GM04503 (cell line): ENCODE data around the gene CBFA2T3.

Experiments
- DNase-seq: peaks from one replicate; pipeline ENCODE4 v3.0.0-alpha.2; 2012; ENCODE audit warnings: low read depth

Gene CBFA2T3

DNA sequence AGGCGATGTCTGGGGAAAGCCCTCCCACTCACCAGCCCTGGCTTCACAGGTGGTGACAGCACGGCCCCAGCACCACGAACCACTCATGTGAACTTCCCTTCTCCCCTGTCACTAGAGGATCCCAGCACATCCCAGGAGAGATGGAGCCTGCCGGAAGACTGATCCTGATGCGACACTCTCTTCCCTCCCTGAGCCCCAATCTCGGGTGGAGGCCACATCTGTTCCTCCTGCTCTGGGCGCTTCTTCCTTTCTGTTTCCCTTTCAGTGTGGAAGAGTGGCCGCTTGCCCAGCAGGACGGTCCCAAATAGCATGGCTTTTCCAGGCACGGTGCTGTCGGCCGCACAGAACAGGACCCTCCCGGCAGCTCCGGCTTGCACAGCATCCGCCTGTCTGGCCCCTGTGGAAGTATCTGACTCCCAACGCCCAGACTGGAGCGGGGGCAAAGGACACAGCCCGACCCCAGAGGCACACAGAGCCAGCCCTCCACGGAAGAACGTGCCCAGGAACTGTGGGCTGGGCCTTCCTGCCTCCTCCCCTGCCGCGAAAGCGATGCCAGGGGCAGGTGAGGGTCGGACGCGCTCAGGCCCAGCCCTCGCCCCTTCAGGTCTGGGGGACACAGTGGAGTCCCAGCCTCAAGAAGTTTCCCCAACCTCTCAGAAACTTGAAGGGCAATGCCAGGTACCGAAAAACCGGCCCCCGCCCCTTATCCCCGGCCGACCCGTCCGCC, 37.6 kb downstream of the CBFA2T3 start:
- DNase-seq = no peak

DNA sequence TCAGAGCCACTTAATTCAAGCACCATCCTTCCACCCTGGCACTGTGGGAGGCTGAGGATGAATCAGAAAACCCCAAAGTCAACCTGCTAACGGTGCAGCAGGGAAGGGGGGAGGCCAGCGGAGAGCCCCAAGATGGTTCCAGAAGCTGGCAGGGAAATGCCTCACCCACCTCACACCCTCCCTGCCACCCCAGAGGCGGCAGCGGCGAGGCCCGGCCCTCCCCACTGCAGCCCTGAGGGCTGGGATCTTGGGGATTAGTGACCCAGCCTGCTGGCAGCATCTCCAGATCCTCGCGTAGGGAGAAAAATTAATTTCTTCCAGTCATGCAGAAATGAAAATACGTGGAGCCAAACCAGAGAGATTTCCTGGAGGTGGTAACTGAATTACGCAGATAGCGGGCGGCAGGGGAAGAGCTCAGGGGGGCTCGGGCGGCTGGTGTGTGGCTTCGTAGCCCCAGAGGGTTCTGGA, 38.2 kb downstream of the CBFA2T3 start:
- DNase-seq = no peak

DNA sequence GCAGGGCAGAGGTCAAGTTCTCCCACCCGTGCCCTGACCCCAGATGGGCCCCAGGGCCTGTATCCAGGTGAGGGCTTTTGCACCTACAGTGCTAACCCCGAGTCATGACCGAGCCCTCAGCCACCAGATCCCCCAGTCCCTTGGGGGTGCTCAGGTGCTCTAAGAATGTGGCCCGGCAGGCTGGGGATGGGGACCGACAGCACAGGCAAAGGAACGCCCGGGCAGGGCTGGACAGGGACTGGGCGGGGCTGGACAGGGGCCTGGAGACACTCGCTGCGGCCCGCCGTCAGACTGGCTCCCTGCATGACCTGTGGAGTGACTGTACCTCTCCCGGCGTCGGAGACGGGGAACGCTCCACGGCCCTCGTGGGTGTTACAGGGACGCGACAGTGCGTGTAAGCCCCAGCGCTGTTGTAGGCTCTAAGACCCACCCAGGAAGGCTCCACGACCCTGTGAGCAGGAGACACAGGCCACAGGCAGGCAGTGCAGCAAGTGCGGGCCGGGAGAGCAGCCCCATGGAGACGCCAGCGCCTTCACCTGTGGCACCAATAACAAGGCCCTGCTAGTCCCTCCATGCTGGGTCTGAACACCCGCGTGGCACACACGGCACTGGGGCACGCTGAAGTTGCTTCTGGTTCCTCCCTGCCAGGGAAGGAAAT, 38.8 kb downstream of the CBFA2T3 start:
- no peak for DNase-seq

DNA sequence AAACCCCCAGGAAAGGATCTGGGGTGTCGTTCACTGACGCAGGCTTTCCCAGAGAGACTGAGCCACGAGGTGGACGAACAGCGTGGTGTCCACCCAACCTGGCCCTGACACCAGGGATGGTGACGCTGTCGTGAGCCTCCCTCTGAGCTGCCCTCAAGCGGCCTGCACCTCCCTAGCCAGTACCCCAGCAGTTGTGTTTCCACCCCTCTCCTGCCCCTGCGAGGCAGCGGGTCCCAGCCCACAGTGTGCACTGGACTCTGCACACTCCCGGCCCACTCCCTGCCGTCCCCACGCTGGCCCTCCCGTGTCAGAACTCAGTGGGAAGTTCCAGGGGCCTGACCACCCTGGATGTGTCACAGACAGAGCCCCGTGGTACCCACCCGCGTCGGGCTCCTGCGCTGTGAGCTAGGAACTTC, 39.8 kb downstream of the CBFA2T3 start:
- no peak for DNase-seq

DNA sequence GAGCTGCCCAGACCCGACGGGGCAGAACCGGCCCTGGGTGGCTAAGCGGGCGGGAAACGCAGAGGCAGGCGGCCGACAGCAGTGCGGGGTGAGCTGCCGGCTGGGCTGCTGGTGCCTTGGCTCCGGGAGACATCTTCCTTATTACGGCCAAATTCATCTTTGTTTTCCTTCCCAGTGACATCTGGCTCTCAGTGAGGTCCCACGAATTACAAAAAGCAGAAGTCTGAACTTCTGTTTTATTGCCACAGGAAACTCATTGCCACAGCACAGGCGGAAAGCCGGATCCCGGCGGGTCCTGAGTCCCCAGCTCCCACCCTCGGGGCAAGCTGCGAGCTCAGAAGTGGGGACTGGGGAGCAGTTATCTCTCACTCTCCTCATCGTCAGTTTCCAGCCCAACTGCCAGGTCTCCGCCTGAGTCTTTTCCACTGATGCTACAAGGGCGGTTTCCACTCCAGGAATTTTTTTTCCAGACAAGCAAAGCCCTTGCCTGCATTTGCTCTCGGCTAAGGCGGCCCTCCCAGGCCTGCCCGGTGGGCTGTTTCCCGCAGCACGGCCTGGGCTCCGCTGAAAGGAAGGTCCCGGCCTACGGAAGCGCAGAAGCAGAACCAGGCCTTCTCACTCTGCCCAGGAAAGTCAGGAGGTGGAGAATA, 40.3 kb downstream of the CBFA2T3 start:
- no peak for DNase-seq

DNA sequence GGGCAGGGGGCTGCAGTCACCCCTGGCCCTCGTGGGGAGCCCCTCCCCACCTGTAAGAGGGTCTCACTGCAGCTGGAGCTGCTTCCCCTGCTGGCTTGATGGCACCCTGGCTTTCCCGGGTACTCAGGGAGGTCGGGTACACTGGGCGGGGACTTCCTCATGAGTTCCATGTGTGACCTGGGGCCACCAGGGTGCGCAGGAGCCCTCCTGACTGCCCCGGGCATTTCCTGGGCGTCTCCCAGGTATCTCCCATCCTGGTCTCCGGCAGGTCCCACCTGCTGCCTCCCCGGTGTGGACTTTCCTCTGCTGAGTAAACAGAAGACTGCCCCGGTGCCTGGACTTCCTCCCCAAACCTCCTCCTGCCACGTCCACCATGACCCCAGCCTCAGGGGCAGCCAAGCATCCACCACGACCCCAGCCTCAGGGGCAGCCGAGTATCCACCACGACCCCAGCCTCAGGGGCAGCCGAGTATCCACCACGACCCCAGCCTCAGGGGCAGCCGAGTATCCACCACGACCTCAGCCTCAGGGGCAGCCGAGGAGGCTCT, 40.9 kb downstream of the CBFA2T3 start:
- DNase-seq = no peak

DNA sequence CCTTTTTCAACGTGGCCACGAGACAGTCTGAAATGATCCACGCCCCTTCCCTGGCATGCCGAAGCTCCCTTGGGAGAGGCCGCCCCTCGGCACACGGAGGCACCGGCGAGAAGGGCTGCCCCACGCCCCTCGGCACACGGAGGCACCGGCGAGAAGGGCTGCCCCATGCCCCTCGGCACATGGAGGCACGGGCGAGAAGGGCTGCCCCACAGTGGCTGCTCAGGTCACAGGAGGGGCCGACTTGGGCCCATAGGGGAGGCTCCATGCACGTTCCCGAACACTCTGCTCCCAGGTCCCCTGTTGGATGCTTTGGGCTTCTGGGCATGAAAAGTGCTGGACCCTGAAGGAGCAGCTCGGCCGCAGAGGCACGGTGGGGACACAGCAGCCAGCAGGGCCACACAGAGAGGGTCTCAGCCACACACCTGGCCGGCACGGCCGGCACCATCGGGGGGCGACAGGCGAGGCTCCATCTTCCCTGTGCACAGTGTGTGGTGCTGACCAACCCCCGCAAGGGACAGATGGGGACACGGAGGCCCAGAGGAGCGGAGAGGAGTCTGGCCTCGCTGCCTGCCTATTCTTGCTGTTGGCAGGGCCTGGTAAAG, 42.8 kb downstream of the CBFA2T3 start:
- no peak for DNase-seq

DNA sequence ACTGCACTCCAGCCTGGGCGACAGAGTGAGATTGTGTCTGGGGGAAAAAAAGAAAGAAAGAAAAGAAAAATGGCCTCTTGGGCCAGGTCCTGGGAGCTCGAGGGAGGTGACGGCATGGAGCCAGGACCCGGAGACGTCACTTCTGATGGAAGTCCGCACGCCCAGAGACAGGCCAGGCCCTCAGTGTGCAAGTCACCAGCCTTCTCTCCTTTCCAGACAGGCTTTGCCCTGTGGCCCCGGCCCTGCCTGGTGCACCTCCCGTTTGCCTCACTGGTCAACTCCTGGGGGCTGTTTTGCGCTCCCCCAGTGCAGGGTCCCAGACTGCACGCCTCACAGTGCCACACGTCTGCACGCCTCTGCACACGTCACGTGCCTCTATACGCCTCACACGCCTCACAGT, 44.1 kb downstream of the CBFA2T3 start:
- DNase-seq = no peak

DNA sequence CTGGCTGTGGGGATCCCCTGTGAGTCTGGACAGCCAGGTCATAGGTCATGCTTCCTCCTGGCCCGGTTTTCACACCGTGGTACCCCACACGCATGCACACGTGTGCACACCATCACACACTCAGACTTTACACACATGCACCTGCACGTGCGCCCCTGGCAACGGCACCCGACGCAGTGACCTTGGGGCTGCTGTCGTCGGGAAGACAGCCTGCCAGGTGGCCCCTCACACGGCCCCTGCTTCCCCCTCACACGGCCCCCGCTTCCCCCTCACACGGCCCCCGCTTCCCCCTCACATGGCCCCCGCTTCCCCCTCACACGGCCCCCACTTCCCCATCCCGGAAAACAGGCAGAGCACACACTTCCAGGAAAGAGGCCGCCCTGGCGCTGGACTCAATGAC, 45.1 kb downstream of the CBFA2T3 start:
- DNase-seq = no peak

DNA sequence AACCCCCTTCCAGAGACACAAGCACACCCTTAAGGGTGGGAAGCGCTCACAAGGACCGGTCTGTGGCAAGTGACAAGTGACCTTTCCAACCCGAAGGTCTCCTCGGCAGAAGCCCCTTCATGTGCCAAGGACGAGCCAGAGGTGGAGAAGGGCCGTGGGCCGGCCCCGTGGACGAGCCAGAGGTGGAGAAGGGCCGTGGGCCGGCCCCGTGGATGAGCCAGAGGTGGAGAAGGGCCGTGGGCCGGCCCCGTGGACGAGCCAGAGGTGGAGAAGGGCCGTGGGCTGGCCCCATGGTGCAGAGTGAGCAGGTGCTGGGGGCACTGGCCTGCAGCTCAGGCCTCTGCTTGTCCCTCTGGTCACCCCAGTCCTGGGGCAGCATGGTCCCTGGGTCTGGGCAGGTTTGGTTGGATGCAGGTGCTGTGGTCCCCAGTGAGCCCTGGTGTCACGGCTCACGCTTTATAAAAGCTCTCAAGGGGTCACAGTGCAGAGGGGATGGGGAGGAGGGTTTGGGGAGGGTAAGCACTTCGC, 45.6 kb downstream of the CBFA2T3 start:
- no peak for DNase-seq

DNA sequence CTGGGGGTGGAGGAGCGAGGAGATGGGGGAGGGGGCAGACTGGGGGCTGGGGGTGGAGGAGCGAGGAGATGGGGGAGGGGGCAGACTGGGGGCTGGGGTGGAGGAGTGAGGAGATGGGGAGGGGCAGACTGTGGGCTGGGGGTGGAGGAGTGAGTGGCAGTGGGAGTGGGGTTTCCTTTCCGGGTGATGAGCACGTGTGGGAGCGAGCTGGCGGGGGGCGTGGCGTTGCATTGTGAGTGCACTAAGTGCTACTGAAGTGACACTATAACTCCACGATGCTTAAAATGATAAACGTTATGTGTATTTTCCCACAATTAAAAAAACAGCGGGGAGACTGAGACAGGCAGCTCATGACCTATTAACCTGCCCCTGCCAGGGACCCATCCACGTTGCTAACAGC, 46.3 kb downstream of the CBFA2T3 start:
- DNase-seq = no peak

DNA sequence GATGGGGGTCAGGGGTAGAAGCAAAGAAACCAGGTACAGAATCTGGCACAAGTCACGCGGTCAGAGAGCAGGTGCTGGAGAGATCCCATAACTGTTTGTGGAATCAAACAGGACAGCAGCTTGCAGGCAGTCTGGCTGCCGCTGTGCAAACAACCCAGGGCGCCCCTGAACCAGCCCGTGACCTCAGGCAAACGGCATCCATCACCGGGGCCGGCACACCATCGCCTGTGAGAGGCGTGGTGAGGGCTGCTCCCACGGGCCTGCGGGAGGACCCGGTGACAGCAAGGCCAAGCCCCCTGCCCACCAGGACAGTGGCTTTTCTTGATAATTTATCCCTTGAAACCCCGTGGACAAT, 47.9 kb downstream of the CBFA2T3 start:
- no peak for DNase-seq

DNA sequence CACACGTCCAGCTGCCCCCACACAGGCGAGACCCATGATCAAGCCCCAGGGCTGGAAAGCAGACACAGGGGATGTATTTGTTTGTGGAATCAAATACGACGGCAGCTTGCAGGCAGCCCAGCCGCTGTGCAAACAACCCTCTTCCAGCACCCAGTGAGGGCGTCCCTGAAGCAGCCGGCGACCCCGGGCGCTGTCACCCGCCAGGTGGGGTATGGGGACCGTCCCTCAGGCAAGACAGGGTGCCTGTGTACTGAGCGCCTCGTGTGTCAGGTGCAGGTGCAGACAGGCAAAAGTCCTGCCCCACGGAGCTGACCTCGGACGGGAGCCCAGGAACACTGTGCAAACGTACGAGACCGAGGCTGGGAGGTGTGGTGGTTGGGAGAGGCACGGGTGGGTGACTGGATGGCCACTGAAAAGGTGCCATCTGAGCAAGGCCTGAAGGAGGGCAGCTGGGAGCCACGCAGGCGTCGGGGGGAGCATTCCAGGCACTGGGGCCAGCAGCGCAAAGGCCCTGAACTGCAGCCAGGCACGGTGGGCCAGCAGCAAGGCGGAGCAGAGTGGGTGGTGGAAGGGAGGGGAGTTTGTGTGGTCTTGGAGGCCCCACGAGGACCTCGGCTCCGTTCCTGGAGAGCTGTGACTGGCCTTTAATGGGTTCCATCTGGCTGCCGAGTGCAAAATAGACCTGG, 48.5 kb downstream of the CBFA2T3 start:
- no peak for DNase-seq

DNA sequence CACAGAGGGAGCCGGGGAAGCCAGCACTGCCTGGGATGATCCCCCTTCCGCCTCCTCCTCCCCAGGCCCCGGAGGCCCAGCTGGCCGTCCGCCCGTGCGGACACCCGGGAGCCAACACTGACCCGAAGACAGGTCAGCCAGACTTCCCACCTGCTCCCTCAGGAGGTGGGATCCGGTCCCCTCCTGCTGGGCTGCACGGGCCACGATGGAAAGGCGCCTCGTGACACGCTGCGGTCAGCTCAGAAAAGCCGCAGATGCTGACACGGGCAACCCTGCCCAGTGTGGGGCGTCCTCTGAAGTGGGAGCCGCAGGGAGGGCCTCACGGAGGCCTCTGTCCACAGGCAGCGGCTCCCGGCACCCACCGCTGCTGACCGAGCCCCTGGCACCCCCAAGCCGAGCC, 49.3 kb downstream of the CBFA2T3 start:
- no peak for DNase-seq

DNA sequence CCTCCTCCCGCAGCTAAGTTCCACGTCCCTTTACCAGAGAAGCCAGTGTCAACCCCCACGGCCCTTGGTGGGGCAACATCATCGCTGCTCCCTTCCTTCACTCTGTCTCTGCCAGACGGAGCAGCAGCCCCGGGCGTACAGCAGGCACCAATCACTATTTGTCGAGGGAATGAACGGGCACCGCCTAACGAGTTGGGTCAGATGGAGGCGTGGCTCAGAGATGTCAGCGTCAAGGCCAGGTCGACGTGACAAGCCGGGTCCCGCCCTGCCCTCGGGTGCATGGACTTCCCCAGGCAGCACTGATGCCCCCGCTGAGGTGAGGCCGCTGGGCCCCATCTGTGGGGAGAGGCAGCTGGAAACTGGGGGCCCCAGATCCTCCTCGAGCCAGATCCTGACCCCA, 50.0 kb downstream of the CBFA2T3 start:
- no peak for DNase-seq

DNA sequence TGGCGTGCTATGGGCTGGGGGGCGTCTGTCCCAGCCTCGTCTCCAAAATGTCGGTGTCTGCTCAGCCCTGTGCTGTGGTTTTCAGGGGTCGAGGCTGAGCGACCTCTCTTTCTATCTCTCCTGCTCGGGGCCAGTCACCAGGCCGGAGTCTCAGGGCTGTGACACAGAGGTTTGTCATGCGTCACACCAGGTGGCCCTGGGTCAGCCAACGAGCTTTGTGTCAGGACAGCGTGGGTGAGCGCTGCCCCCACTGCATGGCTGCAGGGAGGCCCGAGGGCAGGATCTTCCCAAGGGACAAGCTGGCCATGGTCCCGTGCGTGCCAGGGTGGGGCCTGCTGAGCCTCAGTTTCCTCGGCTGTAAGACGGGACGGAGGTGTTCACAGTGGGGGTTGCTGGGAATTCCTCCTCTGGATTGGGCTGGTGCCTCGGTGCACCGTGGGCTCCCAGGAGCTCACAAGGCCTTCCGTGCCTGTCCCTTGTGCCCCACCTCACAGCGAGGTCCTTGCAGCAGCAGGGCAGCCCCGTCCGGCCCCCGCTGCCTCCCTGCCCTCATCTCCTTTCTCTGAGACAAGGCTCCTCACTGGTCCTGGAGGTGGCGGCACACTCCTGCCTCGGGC, 50.5 kb downstream of the CBFA2T3 start:
- DNase-seq = no peak

DNA sequence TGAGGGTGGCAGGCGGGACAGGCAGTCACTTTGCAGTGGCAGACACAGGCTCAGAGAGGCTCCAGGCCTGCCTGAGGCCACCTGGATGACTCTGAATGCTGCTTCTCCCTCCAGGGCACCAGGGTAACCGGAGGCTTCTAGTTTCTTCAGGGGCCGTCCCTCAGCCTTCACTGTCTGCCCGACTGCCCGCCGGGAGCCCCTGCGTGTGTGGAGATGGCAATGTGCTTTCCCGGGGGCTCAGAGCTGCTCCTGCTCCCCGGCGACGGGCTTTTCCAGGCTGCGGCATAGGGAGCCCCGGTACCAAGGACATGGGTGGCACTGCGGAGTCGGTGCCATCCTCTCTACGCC, 51.5 kb downstream of the CBFA2T3 start:
- DNase-seq = no peak

DNA sequence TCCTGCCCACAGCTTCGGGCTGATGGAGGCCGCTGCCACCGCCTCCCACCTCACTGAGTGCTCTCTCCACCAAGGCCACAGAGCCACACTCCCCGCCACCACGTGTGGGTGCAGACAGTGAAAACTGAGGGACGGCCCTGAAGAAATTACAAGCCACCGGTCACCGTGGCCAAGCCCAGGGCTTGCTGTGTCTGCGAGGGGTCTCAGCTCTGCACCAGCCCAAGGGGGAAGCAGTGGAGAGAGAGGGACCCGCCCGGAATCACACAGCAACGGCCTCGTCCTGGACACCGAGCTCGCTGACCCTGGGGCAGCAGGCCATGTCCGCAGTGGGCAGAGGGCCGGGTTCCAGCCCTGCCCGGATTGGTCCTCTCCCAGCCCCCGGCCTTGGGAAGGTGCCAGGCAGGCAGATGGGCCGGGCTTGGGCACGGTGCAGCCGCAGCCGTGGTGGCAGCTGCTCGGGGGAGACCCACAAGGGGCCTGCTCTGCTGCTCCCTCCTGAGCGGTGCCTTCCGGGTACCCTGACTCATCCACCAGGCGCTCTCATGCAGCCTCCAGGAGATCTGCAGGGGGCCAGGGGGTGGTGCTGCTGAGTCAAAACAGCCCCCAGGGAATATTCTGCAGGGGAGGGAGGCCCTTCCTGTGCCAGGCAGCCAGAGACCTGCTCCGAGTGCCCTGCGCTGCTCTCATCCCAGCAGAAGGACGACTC, 52.0 kb downstream of the CBFA2T3 start:
- peak; percentile 33 for DNase-seq

DNA sequence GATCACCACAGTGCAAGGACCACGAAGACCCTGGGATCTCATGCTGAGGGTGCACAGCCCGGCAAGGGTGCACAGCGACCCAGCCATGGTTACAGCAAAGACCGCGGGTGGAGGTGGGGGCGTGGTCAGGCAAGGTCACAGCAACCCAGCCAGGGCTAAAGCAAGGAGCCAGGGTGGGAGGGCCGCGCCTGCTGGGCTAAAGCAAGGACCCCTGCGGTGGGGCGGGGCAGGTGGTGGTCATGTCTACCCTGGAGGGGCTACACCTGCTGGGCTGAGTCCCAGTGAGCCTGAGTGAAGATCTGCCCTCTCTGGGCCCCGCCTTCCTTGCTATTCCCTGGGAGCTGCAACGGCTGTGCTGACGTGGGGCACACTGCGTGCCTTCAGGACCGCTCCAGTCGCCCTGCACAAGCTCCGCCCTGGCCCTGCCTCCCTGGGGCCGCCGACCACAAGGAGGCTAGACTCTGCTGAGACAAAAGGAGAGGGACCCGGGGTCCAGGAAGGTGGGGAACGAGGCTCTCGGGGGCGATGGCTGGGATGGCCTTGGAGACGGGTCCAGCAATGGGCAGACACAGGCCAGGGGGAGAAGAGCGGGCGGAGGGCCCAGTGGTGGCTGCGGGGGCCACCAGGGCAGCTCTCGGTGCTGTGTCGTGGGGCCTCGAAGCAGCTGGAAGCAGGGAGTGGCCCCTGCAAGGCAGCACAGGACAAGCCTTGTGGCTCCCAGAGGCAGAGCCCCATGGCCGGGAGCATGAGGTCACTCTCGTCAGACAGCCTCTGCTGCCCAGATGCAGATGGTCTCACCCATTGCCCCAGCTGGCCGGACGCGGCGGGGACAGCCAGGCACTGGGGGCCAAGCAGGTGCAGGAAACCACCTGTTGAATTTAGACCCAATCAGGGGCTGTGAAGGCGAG, 52.8 kb downstream of the CBFA2T3 start:
- no peak for DNase-seq

DNA sequence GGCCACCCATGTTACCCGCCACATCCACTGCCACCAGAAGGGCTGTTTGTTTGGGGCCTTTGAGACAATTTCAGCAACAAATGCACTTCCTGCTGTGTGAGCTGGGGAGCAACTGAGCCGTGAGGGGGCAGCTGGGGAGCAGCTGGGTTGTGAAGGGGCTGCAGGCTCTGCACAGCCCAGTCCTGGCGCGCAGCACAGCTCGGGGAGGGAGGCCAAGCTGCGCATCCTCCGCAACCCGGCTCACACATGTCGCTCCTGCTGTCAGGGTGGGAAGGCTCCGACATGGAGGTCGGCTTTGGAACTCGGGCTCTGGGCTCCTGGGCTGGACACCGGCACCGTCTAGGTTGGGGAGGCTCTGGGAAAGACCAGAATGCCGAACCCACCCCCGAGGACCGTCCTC, 53.6 kb downstream of the CBFA2T3 start:
- no peak for DNase-seq
